IPS DF 6.9 (cell line): ENCODE measurements around the gene DIS3L2.

Experiments used
- DNase-seq: peaks from one replicate; pipeline ENCODE4 v3.0.0-alpha.2; 2013; ENCODE audit warnings: low read depth, low spot score
- H3K27ac ChIP-seq: one replicate; pipeline ENCODE4 v1.5.1; 2013; ENCODE audit warnings: low read length, control low read depth
- H3K27me3 ChIP-seq: 2 replicates; pipeline ENCODE4 v1.6.1; 2013; ENCODE audit warnings: mild to moderate bottlenecking, low read length; ENCODE audit not compliant: control insufficient read depth, insufficient read depth
- H3K36me3 ChIP-seq: 2 replicates; pipeline ENCODE4 v1.6.1; 2013; ENCODE audit warnings: low read length; ENCODE audit not compliant: control insufficient read depth, insufficient read depth
- H3K4me1 ChIP-seq: 2 replicates; pipeline ENCODE4 v1.6.1; 2013; ENCODE audit warnings: low read length; ENCODE audit not compliant: control insufficient read depth, insufficient read depth
- H3K4me3 ChIP-seq: 2 replicates; pipeline ENCODE4 v1.5.1; 2013; ENCODE audit warnings: mild to moderate bottlenecking, low read length
- H3K9me3 ChIP-seq: 2 replicates; pipeline ENCODE4 v1.6.1; 2013; ENCODE audit warnings: low read length, inconsistent platforms; ENCODE audit not compliant: control insufficient read depth, insufficient read depth
- WGBS: extraction: QIAGEN DNeasy Blood & Tissue Kit; methylation state at CpG from one replicate; pipeline ENCODE4 v1.1.7; 2013; ENCODE audit warnings: mixed read lengths, missing lambda C conversion rate; ENCODE audit not compliant: insufficient read length, insufficient coverage; 5-methylcytosine and 5-hydroxymethylcytosine counted together

The DIS3L2 gene

GRCh38 chr2:231961349-231962166, at the start of gene DIS3L2:
Gene DIS3L2, plus strand, starts transcription at chr2:231961713. Its CDS starts 53,215 bp downstream, at chr2:232014928.
- no CpG with 5 or more reads among the region's 83 CpGs for WGBS
- H3K9me3 ChIP-seq = no peaks in the 10 kb centered on the region
- DNase-seq = peak; percentile 45
- peaks cover 2% of the 10 kb centered on the region; the same call in 1 of the 2 replicates for H3K4me1 ChIP-seq
- peak within 1 kb of the TSS; percentile 88 for H3K4me3 ChIP-seq
- no peak within 1 kb of the TSS for H3K27ac ChIP-seq
- H3K27me3 ChIP-seq = no peaks in the 10 kb centered on the region
- H3K36me3 ChIP-seq = no peaks in the 10 kb centered on the region

GRCh38 chr2:231914077-231914690, 47.3 kb upstream of the DIS3L2 start:
- Histone ChIP-seq H3K4me3 (no peak overlapping the region), H3K9me3 (no peaks in the 10 kb centered on the region), H3K4me1 (peaks cover 2% of the 10 kb centered on the region; the same call in 1 of the 2 replicates), H3K27me3 (no peaks in the 10 kb centered on the region), H3K36me3 (no peaks in the 10 kb centered on the region), H3K27ac (no peak overlapping the region)
- DNase-seq = no peak
- no CpG with 5 or more reads among the region's 14 CpGs for WGBS

DNA sequence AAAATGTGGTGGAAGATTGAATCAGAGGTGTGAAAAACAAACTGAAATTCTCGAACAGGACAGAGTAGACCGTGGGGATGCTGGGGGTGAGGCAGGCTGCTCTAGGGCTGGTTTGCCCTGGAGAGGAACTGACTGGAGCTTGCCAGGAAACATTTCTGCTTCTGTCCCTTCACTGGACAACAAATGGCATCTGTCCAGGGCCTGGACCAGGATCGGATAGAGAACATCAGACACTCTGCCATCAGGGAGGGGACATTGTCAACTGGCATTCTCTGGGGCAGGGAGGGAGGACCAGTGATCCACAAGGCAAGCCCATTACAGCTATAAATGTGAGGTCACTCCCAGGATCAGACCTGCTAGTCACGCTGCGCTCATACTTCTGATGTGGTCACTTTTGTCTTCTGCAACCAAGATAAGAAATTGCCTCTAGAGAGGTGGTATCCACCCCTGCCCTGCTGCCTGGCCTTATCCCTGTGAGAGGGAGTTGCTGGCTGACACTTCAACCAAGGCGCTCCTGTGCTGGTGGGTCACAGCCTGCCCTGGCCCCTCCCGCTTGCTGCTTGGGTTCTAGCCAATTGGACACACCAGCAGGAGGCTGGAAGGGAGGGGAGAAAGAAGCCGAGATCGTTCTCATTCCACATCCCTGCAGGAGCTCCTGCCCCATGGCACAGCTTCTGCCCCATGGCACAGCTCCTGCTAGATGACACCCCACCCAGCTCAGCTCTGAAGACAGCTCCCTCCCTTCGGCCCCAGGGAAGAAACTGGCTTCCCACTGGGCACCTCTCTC, 44.0 kb upstream of the DIS3L2 start:
- Histone ChIP-seq H3K4me3 (no peak overlapping the region), H3K4me1 (no peaks in the 10 kb centered on the region), H3K27me3 (no peaks in the 10 kb centered on the region), H3K9me3 (no peaks in the 10 kb centered on the region), H3K36me3 (no peaks in the 10 kb centered on the region), H3K27ac (no peak overlapping the region)
- DNase-seq = no peak
- no CpG with 5 or more reads among the region's 10 CpGs for WGBS

GRCh38 chr2:231918501-231919330, 42.8 kb upstream of the DIS3L2 start:
- DNase-seq = no peak
- no peaks in the 10 kb centered on the region for H3K36me3 ChIP-seq
- H3K4me3 ChIP-seq = no peak overlapping the region
- H3K27me3 ChIP-seq = no peaks in the 10 kb centered on the region
- no peak overlapping the region for H3K27ac ChIP-seq
- H3K9me3 ChIP-seq = no peaks in the 10 kb centered on the region
- no peaks in the 10 kb centered on the region for H3K4me1 ChIP-seq
- WGBS = no CpG with 5 or more reads among the region's 21 CpGs

- no peak for DNase-seq
- Histone ChIP-seq H3K4me1 (no peaks in the 10 kb centered on the region), H3K27ac (no peak overlapping the region), H3K9me3 (no peaks in the 10 kb centered on the region), H3K27me3 (peaks cover under 1% of the 10 kb centered on the region; the same call in 1 of the 2 replicates), H3K36me3 (no peaks in the 10 kb centered on the region), H3K4me3 (no peak overlapping the region)
- no CpG with 5 or more reads among the region's 15 CpGs for WGBS
These were observed 42.0 kb upstream of the DIS3L2 start for GRCh38 chr2:231919341-231920035.

GRCh38 chr2:231920366-231920765, 41.1 kb upstream of the DIS3L2 start:
- WGBS = no CpG with 5 or more reads among the region's 3 CpGs
- Histone ChIP-seq H3K4me3 (no peak overlapping the region), H3K27ac (no peak overlapping the region), H3K36me3 (no peaks in the 10 kb centered on the region), H3K9me3 (no peaks in the 10 kb centered on the region), H3K4me1 (peaks cover 4% of the 10 kb centered on the region; the same call in 1 of the 2 replicates), H3K27me3 (peaks cover 5% of the 10 kb centered on the region; the same call in 1 of the 2 replicates)
- no peak for DNase-seq

- Histone ChIP-seq H3K4me1 (peaks cover 4% of the 10 kb centered on the region; the same call in 1 of the 2 replicates), H3K9me3 (no peaks in the 10 kb centered on the region), H3K27ac (no peak overlapping the region), H3K36me3 (no peaks in the 10 kb centered on the region), H3K27me3 (peaks cover 5% of the 10 kb centered on the region; the same call in 1 of the 2 replicates), H3K4me3 (no peak overlapping the region)
- DNase-seq = no peak
- no CpG with 5 or more reads among the region's 5 CpGs for WGBS
These were observed 40.7 kb upstream of the DIS3L2 start for GRCh38 chr2:231920795-231921194.

DNA sequence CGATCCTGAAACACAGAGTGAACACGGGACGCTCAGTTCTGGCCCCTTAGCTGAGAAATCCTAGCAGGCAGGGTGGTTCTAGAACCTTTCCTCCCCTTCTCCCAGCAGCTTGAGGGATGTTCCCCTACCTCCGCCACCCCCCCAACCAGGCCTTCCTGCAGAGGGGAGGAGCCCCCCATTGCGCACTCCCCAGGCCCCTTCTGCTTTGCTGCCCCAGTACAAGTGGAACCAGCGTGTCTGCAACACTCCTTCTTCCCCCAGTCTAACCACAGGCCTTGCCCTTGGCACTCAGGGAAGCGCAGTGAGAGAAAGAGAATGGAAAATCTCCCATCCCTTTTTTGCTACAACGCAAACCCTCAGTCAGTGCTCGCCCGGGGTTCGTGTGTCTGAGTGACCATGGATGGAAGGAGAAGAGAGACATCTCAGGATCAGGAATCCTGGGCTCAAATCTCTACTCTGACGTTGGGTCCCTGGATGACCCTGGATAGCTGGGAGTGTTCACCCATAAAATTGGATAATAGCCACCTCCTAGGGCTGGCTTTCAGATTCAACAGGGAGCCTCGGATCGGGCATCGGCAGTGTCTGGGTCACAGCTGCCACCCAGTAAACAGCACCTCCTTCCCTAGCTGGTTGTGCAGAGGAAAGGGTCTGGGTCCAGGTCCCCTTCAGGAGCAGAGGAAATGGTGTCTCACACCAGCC, 39.1 kb upstream of the DIS3L2 start:
- Histone ChIP-seq H3K4me3 (no peak overlapping the region), H3K36me3 (no peaks in the 10 kb centered on the region), H3K9me3 (no peaks in the 10 kb centered on the region), H3K27me3 (peaks cover 15% of the 10 kb centered on the region), H3K27ac (no peak overlapping the region), H3K4me1 (peaks cover 9% of the 10 kb centered on the region; the same call in 1 of the 2 replicates)
- no peak for DNase-seq
- WGBS = no CpG with 5 or more reads among the region's 15 CpGs

DNA sequence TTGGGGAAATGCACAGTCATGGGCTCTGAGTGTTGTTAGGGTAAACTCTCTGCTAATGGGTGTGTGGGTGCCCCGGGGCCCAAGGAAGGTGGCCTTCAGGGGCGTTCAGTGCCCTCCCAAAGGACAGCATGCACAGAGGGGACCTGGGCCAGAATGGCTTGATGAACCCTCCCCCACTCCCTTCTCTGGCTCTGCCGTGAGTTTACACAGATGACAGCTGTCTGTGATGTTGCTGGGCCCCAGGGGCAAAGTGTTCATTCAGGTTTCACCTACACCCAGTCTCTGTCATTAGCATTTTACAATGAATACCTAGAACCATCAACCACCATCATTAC, 38.5 kb upstream of the DIS3L2 start:
- DNase-seq = no peak
- H3K9me3 ChIP-seq = no peaks in the 10 kb centered on the region
- no CpG with 5 or more reads among the region's 3 CpGs for WGBS
- no peaks in the 10 kb centered on the region for H3K36me3 ChIP-seq
- peaks cover 9% of the 10 kb centered on the region; the same call in 1 of the 2 replicates for H3K4me1 ChIP-seq
- no peak overlapping the region for H3K27ac ChIP-seq
- H3K4me3 ChIP-seq = no peak overlapping the region
- H3K27me3 ChIP-seq = peaks cover 20% of the 10 kb centered on the region
